BJ (cell line): Measurements from ENCODE around the gene DRD2. TPM values are rescaled to one million over a fixed set of nuclear protein-coding genes. Genes with fewer than 3 reads are reported as not detected.

ENCODE experiments used
- CTCF ChIA-PET: fragments of 350-600 bp; formaldehyde crosslinking; extraction: SDS; loops from one replicate; lab custom pipeline; 2021; ENCODE audit warnings: antibody characterized with exemption, inconsistent platforms; lab: Yijun Ruan, JAX
- POLR2A ChIA-PET: fragments of 300-600 bp; sonication (Branson Sonifier 250); formaldehyde crosslinking; extraction: SDS; loops from one replicate; lab custom pipeline; 2021; ENCODE audit warnings: antibody characterized with exemption; lab: Charles Lee
- DNase-seq: peaks from one replicate; pipeline ENCODE4 v3.0.0-alpha.2; 2011; ENCODE audit warnings: low read depth
- H3K27me3 ChIP-seq: 2 replicates; pipeline ENCODE4 v1.6.0; 2011; ENCODE audit warnings: low read length; ENCODE audit not compliant: control insufficient read depth, insufficient read depth
- H3K36me3 ChIP-seq: 2 replicates; pipeline ENCODE4 v1.5.1; 2011; ENCODE audit warnings: low read length; ENCODE audit not compliant: control insufficient read depth, insufficient read depth
- H3K4me3 ChIP-seq: 2 replicates; pipeline ENCODE4 v1.5.1; 2011; ENCODE audit warnings: low read depth, mild to moderate bottlenecking, control low read depth, low read length
- polyA plus RNA-seq: library from polyadenylated mRNA; depleted of rRNA; stranded (reverse); fragments of >200 nt; gene quantifications from 2 replicates; pipeline ENCODE4 v1.2.3, GENCODE V29; 2011
- TF ChIP-seq, protein P1 (sequence below): IDR thresholded peaks from 2 replicates; pipeline ENCODE4 v1.5.1; 2011; ENCODE audit warnings: low read depth, mild to moderate bottlenecking, control low read depth, inconsistent platforms, low read length, moderate library complexity; ENCODE audit not compliant: insufficient read depth

Gene DRD2
- polyA plus RNA-seq, 1 experiment: not detected

GRCh38 chr11:113420808-113421207 lies 54.4 kb downstream of the DRD2 start:
- no peak for DNase-seq
- Histone ChIP-seq H3K36me3 (no peaks in the 10 kb centered on the region), H3K27me3 (no peaks in the 10 kb centered on the region; the same call in 1 of the 2 replicates), H3K4me3 (no peak overlapping the region)
- CTCF ChIA-PET: no interaction called here
- TF ChIP-seq, protein P1, sequence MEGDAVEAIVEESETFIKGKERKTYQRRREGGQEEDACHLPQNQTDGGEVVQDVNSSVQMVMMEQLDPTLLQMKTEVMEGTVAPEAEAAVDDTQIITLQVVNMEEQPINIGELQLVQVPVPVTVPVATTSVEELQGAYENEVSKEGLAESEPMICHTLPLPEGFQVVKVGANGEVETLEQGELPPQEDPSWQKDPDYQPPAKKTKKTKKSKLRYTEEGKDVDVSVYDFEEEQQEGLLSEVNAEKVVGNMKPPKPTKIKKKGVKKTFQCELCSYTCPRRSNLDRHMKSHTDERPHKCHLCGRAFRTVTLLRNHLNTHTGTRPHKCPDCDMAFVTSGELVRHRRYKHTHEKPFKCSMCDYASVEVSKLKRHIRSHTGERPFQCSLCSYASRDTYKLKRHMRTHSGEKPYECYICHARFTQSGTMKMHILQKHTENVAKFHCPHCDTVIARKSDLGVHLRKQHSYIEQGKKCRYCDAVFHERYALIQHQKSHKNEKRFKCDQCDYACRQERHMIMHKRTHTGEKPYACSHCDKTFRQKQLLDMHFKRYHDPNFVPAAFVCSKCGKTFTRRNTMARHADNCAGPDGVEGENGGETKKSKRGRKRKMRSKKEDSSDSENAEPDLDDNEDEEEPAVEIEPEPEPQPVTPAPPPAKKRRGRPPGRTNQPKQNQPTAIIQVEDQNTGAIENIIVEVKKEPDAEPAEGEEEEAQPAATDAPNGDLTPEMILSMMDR: no peak
- POLR2A ChIA-PET: no interaction called here

DNA sequence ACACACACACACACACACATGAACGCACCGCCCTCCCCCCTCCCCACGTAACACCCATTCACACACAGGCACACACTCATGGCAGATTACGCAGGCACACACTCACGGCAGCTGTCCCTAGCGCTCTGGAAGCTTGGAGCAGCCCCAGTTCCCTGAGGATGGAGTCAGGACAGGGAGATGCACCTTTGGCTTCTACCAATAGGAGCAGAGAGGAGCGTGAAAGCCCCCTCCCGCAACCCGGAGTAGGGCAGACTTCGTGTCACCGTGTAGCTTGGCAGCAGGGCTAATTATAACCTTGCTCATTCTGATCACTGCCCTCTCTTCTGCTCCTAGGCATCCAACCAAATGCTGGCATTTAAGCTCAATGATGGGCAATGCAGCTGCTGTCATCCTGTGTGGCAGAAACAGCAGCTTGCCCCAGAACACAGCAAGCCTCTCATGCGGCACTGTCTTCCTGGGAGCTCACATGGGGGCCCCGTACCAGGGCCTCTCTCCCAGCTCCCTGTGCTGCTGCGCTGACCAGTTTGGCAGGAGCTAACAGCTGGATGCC lies 55.7 kb downstream of the DRD2 start:
- ChIA-PET CTCF (no interaction called here), POLR2A (no interaction called here)
- Histone ChIP-seq H3K27me3 (no peaks in the 10 kb centered on the region; the same call in 1 of the 2 replicates), H3K36me3 (no peaks in the 10 kb centered on the region), H3K4me3 (no peak overlapping the region)
- TF ChIP-seq, protein P1: no peak
- no peak for DNase-seq

GRCh38 chr11:113417428-113417827 lies 57.8 kb downstream of the DRD2 start:
- CTCF ChIA-PET: no interaction called here
- H3K36me3 ChIP-seq: no peaks in the 10 kb centered on the region
- H3K27me3 ChIP-seq: no peaks in the 10 kb centered on the region; the same call in 1 of the 2 replicates
- POLR2A ChIA-PET: no interaction called here
- no peak overlapping the region for H3K4me3 ChIP-seq
- TF ChIP-seq, protein P1: no peak
- DNase-seq: no peak

- no peaks in the 10 kb centered on the region; the same call in 1 of the 2 replicates for H3K27me3 ChIP-seq
- no peak overlapping the region for H3K4me3 ChIP-seq
- TF ChIP-seq, protein P1: no peak
- POLR2A ChIA-PET: no interaction called here
- DNase-seq: no peak
- H3K36me3 ChIP-seq: no peaks in the 10 kb centered on the region
- CTCF ChIA-PET: no interaction called here
These were observed 59.9 kb downstream of the DRD2 start for GRCh38 chr11:113415343-113415742.

DNA sequence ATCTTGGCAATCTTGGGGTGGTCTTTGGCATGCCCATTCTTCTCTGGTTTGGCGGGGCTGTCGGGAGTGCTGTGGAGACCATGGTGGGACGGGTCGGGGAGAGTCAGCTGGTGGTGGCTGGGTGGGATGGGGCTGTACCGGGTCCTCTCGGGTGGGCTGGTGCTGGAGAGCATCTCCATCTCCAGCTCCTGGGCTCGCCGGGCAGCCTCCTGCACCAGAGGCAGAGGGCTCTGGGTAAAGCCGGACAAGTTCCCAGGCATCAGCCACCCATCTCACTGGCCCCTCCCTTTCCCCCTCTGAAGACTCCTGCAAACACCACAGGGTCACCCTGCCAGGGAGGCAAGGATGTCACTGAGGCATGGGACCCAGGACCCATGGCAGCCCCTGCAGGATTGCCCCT lies 62.5 kb downstream of the DRD2 start:
- Histone ChIP-seq H3K4me3 (no peak overlapping the region), H3K36me3 (no peaks in the 10 kb centered on the region), H3K27me3 (no peaks in the 10 kb centered on the region)
- POLR2A ChIA-PET: no interaction called here
- TF ChIP-seq, protein P1: no peak
- DNase-seq: no peak
- CTCF ChIA-PET: no interaction called here
